IPS-18a (cell line): ENCODE results near the gene SRI.

Experiments
- H3K27ac ChIP-seq: one replicate; pipeline ENCODE4 v1.5.1; 2013; ENCODE audit warnings: low read length
- H3K27me3 ChIP-seq: one replicate; pipeline ENCODE4 v1.6.1; 2013; ENCODE audit warnings: mild to moderate bottlenecking, low read length; ENCODE audit not compliant: control insufficient read depth, insufficient read depth
- H3K36me3 ChIP-seq: one replicate; pipeline ENCODE4 v1.6.1; 2013; ENCODE audit warnings: low read depth, low read length; ENCODE audit not compliant: control insufficient read depth
- H3K4me1 ChIP-seq: one replicate; pipeline ENCODE4 v1.6.1; 2013; ENCODE audit warnings: low read depth, low read length; ENCODE audit not compliant: control insufficient read depth
- H3K4me3 ChIP-seq: one replicate; pipeline ENCODE4 v1.5.1; 2013; ENCODE audit warnings: low read length
- H3K9ac ChIP-seq: one replicate; pipeline ENCODE4 v1.6.1; 2013; ENCODE audit warnings: mild to moderate bottlenecking, low read length, moderate library complexity
- H3K9me3 ChIP-seq: one replicate; pipeline ENCODE4 v1.6.1; 2013; ENCODE audit warnings: low read depth, low read length; ENCODE audit not compliant: control insufficient read depth

The SRI gene

GRCh38 chr7:88254721-88255424 is 35.0 kb upstream of the SRI start:
- no peaks in the 10 kb centered on the region for H3K4me1 ChIP-seq
- H3K36me3 ChIP-seq: no peaks in the 10 kb centered on the region
- H3K27ac ChIP-seq: no peak overlapping the region
- H3K9ac ChIP-seq: no peak overlapping the region
- peaks cover 4% of the 10 kb centered on the region for H3K9me3 ChIP-seq
- no peaks in the 10 kb centered on the region for H3K27me3 ChIP-seq
- H3K4me3 ChIP-seq: no peak overlapping the region

DNA sequence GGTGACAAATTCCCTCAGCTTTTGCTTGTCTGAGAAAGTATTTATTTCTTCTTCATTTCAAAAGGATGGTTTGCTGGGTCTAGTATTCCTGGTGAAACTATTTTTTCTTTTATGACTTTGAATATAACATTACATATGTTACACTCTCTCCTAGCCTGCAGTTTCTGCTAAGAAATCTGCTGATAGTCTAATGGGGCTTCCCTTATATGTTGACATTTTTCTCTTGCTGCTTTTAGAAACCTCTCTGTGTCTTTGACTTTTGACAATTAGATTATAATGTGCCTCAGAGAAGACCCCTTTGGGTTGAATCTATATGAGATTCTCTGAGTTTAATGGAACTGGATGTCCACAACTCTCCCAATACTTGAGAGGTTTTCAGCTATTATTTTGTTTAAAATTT is 33.8 kb upstream of the SRI start:
- H3K27me3 ChIP-seq: no peaks in the 10 kb centered on the region
- no peaks in the 10 kb centered on the region for H3K36me3 ChIP-seq

DNA sequence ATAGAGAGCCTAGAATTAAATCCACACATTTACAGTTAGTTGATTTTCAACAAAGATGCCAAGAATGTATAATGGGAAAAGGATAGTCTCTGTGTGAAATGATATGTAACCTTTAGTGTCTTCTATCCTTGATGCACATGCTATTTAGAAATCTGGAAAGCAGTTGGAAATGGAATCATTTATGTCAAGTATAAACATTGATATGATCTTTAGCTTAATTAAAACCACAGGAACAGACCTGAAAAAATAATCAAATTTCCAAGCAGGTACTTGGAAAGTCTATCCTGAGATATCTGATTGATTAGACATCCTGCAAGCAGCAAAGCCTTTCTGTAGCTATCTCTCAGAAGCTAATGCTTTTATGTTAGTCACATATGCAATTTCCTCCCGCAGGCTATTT is 24.4 kb upstream of the SRI start:
- Histone ChIP-seq H3K36me3 (no peaks in the 10 kb centered on the region), H3K27me3 (no peaks in the 10 kb centered on the region), H3K27ac (no peak overlapping the region), H3K9ac (no peak overlapping the region), H3K9me3 (no peaks in the 10 kb centered on the region), H3K4me3 (no peak overlapping the region), H3K4me1 (peaks cover 4% of the 10 kb centered on the region)

More for the DNA sequence above, 33.8 kb upstream of the SRI start:
- H3K9ac ChIP-seq: no peak overlapping the region
- no peak overlapping the region for H3K4me3 ChIP-seq
- no peaks in the 10 kb centered on the region for H3K4me1 ChIP-seq
- peaks cover 4% of the 10 kb centered on the region for H3K9me3 ChIP-seq
- no peak overlapping the region for H3K27ac ChIP-seq

DNA sequence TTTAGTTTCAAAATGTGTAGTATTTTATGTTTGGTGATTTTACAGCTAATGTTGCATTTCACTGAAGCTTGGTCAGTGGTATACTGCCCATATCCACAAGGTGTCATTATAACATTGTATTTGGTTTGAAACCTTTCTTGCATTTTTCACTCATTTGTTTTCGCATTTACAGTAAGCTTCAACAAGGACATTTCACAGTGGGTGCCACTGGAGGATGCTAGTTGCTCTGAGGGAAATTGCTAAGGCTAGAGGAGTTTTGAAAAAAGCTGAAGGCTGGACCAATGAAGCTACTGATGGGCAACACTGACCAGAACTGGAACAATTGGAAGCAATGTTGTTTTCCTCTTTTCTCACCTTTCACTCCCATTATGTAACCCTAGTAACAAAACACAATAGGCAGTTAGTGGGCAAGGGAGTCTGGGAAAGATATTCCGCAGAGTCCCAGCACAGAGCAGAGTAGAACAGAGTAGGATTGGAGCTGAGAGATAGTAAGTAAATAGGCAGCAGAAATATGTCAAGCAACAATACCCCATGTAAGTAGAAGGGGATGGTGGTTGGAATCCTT is 23.6 kb upstream of the SRI start:
- no peak overlapping the region for H3K9ac ChIP-seq
- H3K27ac ChIP-seq: no peak overlapping the region
- H3K36me3 ChIP-seq: no peaks in the 10 kb centered on the region
- H3K9me3 ChIP-seq: no peaks in the 10 kb centered on the region
- H3K4me3 ChIP-seq: no peak overlapping the region
- H3K4me1 ChIP-seq: peaks cover 4% of the 10 kb centered on the region
- no peaks in the 10 kb centered on the region for H3K27me3 ChIP-seq

- no peaks in the 10 kb centered on the region for H3K36me3 ChIP-seq
- no peak overlapping the region for H3K27ac ChIP-seq
- H3K9ac ChIP-seq: no peak overlapping the region
- H3K4me3 ChIP-seq: no peak overlapping the region
- no peaks in the 10 kb centered on the region for H3K27me3 ChIP-seq
- H3K9me3 ChIP-seq: no peaks in the 10 kb centered on the region
- peaks cover 4% of the 10 kb centered on the region for H3K4me1 ChIP-seq
Observed at GRCh38 chr7:88239852-88240251, 20.0 kb upstream of the SRI start.

GRCh38 chr7:88233828-88234227 is 14.0 kb upstream of the SRI start:
- Histone ChIP-seq H3K27ac (no peak overlapping the region), H3K9me3 (no peaks in the 10 kb centered on the region), H3K27me3 (no peaks in the 10 kb centered on the region), H3K36me3 (no peaks in the 10 kb centered on the region), H3K4me3 (no peak overlapping the region), H3K4me1 (no peaks in the 10 kb centered on the region), H3K9ac (no peak overlapping the region)

GRCh38 chr7:88230646-88231045 is 10.8 kb upstream of the SRI start:
- no peak overlapping the region for H3K4me3 ChIP-seq
- no peaks in the 10 kb centered on the region for H3K36me3 ChIP-seq
- H3K9me3 ChIP-seq: no peaks in the 10 kb centered on the region
- no peak overlapping the region for H3K9ac ChIP-seq
- no peaks in the 10 kb centered on the region for H3K4me1 ChIP-seq
- H3K27ac ChIP-seq: no peak overlapping the region
- H3K27me3 ChIP-seq: no peaks in the 10 kb centered on the region

DNA sequence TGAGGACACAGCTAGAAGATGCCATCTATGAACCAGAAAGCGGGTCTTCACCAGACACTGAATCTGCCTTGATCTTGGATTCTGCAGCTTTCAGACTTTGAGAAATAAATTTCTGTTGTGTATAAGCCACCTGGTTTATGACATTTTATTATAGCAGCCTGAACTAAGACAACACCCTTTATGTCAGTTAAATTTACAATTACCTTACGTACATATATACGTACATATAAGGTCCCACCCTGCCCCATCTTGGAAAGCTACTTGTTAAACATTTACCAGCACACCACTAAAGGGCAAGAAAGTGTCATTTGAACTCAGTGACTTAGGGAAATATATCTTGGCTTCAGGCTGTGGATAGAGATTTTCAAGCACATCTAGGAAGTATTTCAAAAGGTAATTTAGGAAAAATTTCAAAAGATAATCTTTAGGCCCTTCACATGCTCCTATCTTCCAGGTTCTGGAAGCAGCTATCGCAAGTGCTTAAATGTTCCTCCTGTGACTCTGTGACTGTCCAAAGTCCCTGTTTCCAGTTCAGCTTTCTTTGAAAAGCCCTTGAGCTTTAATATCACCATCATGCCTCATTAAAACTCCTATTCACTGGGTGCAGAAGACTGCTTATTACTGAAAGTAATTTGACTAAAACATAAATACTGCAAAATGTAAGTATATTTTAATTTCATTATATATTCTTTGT is 9.6 kb upstream of the SRI start:
- Histone ChIP-seq H3K4me1 (no peaks in the 10 kb centered on the region), H3K9ac (no peak overlapping the region), H3K4me3 (no peak overlapping the region), H3K27me3 (no peaks in the 10 kb centered on the region), H3K9me3 (no peaks in the 10 kb centered on the region), H3K36me3 (no peaks in the 10 kb centered on the region), H3K27ac (no peak overlapping the region)

- Histone ChIP-seq H3K4me3 (no peak overlapping the region), H3K27ac (no peak overlapping the region), H3K4me1 (no peaks in the 10 kb centered on the region), H3K9me3 (no peaks in the 10 kb centered on the region), H3K9ac (no peak overlapping the region), H3K36me3 (no peaks in the 10 kb centered on the region), H3K27me3 (no peaks in the 10 kb centered on the region)
Observed at GRCh38 chr7:88226886-88227516, 7.2 kb upstream of the SRI start.

- Histone ChIP-seq H3K27me3 (no peaks in the 10 kb centered on the region), H3K9ac (no peak overlapping the region), H3K4me1 (no peaks in the 10 kb centered on the region), H3K9me3 (no peaks in the 10 kb centered on the region), H3K4me3 (no peak overlapping the region), H3K27ac (no peak overlapping the region), H3K36me3 (no peaks in the 10 kb centered on the region)
Observed at GRCh38 chr7:88226201-88226600, 6.4 kb upstream of the SRI start.

- Histone ChIP-seq H3K36me3 (no peaks in the 10 kb centered on the region), H3K4me3 (no peak overlapping the region), H3K9ac (no peak overlapping the region), H3K27ac (no peak overlapping the region), H3K27me3 (no peaks in the 10 kb centered on the region), H3K4me1 (no peaks in the 10 kb centered on the region), H3K9me3 (no peaks in the 10 kb centered on the region)
Observed at GRCh38 chr7:88224601-88225275, 4.9 kb upstream of the SRI start.
